Measurements from ENCODE around the gene SWAP70.

GRCh38 chr11:9645881-9646280 lies 18.0 kb upstream of the SWAP70 start:
- TF ChIP-seq IRF4 (IDR thresholded peaks at IDR 0.05; ENCODE audit: low read depth, low read length): no peak
- no peak for TF ChIP-seq POLR2A (IDR thresholded peaks at IDR 0.05; ENCODE audit: low read depth, low read length)
- no peak for TF ChIP-seq MYC (IDR thresholded peaks at IDR 0.05; ENCODE audit: insufficient read depth, insufficient read length, insufficient replicate concordance, low read length, severe bottlenecking)
- no peak for TF ChIP-seq TCF12 (IDR thresholded peaks at IDR 0.05; ENCODE audit: low read depth, low read length)
- TF ChIP-seq RAD51 (IDR thresholded peaks at IDR 0.05): no peak
- no peak for TF ChIP-seq SIN3A (IDR thresholded peaks at IDR 0.05; ENCODE audit: low read depth, low read length)
- TF ChIP-seq CTCF (IDR thresholded peaks at IDR 0.05 in 2 of 3, conservative IDR thresholded peaks at IDR 0.05 in 1 of 3; ENCODE audit: control insufficient read depth in 2 of 3, extremely low read depth in 1 of 3, insufficient read depth in 1 of 3, low read depth in 3 of 3, low read length in 3 of 3): no peak
- TF ChIP-seq EZH2 (IDR thresholded peaks at IDR 0.05; ENCODE audit: borderline replicate concordance, control insufficient read depth, low read depth, low read length): no peak
- no peak for TF ChIP-seq NFYB (IDR thresholded peaks at IDR 0.05; ENCODE audit: insufficient read depth, low read depth, low read length)

All from GM12878 (cell line).